Breast epithelium (tissue), 4 donors: ENCODE data around the gene NDUFA3. TPM values are rescaled to one million over a fixed set of nuclear protein-coding genes. Genes with fewer than 3 reads are reported as not detected.

ENCODE experiments used
- DNase-seq, 2 donors: peaks; one replicate each; pipeline ENCODE4 v3.0.0-alpha.2; 2019; ENCODE audit warnings: low spot score in 2 of 2
- H3K27ac ChIP-seq, 2 donors: fragments of 200-600 bp; sonication (generic) in 1 of 2; one replicate each; pipeline ENCODE4 v1.5.1; 2016 to 2019; ENCODE audit warnings: mild to moderate bottlenecking in 1 of 2
- H3K27me3 ChIP-seq, 2 donors: fragments of 200-600 bp; sonication (generic) in 1 of 2; one replicate each; pipeline versions ENCODE4 v1.5.1 to v1.6.0; 2017 to 2019; ENCODE audit warnings: control low read depth in 1 of 2, mild to moderate bottlenecking in 1 of 2
- H3K36me3 ChIP-seq: fragments of 200-600 bp; one replicate; pipeline ENCODE4 v1.5.1; 2019
- H3K4me1 ChIP-seq, 2 donors: fragments of 200-600 bp; sonication (generic); one replicate each; pipeline ENCODE4 v1.5.1; 2016 to 2019; ENCODE audit warnings: control low read depth in 1 of 2
- H3K4me3 ChIP-seq, 3 donors: fragments of 200-600 bp; sonication (generic); 1 replicate in 2 of 3; 2 replicates in 1 of 3; pipeline ENCODE4 v1.5.1; 2016 to 2019; ENCODE audit warnings: mild to moderate bottlenecking in 3 of 3, moderate library complexity in 2 of 3
- H3K9me3 ChIP-seq, 2 donors: fragments of 200-600 bp; sonication (generic) in 1 of 2; one replicate each; pipeline ENCODE4 v1.5.1; 2016 to 2019; ENCODE audit warnings: control low read depth in 1 of 2
- CTCF ChIP-seq, 3 donors: fragments of 450-650 bp; IDR thresholded peaks; one replicate each; pipeline ENCODE4 v1.5.1; 2016 to 2017; ENCODE audit warnings: antibody characterized with exemption in 3 of 3, mild to moderate bottlenecking in 3 of 3, moderate library complexity in 3 of 3
- POLR2A ChIP-seq: fragments of 450-650 bp; IDR thresholded peaks from one replicate; pipeline ENCODE4 v1.6.1; 2016; ENCODE audit warnings: antibody characterized with exemption, mild to moderate bottlenecking, moderate library complexity
- POLR2AphosphoS5 ChIP-seq, 3 donors: sonication (generic); formaldehyde crosslinking; IDR thresholded peaks; one replicate each; pipeline ENCODE4 v1.6.1; 2017; ENCODE audit warnings: antibody characterized with exemption in 3 of 3
- intact Hi-C: fragments of 100-400 bp; cut with DNase I; formaldehyde crosslinking; loops from one replicate; pipeline ENCODE4 v1.15.1; 2023; ENCODE audit warnings: low total_unique reads
- total RNA-seq, 3 donors: library from RNA; depleted of rRNA; stranded (reverse); fragments of >200 nt; gene quantifications; one replicate each; pipeline ENCODE4 v1.1.0, GENCODE V29; 2016

NDUFA3 gene
- total RNA-seq, 3 donors from 2014 or later = 17.3 to 20.6 (median 20.5) TPM

GRCh38 chr19:54136086-54136863, 33.6 kb downstream of the NDUFA3 start:
- no peaks in the 10 kb centered on the region for H3K27me3 ChIP-seq
- no peak for DNase-seq
- intact Hi-C loops = no loop called here
- H3K27ac ChIP-seq = peak overlapping the region; percentile 41 to 61
- H3K36me3 ChIP-seq = no peaks in the 10 kb centered on the region
- H3K9me3 ChIP-seq = no peaks in the 10 kb centered on the region
- peaks cover 8 to 20% of the 10 kb centered on the region in 2 donors for H3K4me1 ChIP-seq
- H3K4me3 ChIP-seq = peak overlapping the region; percentile 39 to 71 (median 50)
- TF ChIP-seq CTCF (IDR thresholded peaks at IDR 0.05) = no peak
- no peak for TF ChIP-seq POLR2A
- TF ChIP-seq POLR2AphosphoS5 (IDR thresholded peaks at IDR 0.05) = no peak

- peak; percentile 100 for DNase-seq
- Histone ChIP-seq H3K36me3 (no peaks in the 10 kb centered on the region), H3K9me3 (no peaks in the 10 kb centered on the region), H3K4me1 (peaks cover 8 to 20% of the 10 kb centered on the region in 2 donors), H3K4me3 (peak overlapping the region; percentile 97 to 100 (median 100)), H3K27me3 (no peaks in the 10 kb centered on the region), H3K27ac (peak overlapping the region; percentile 97 to 98)
- intact Hi-C loops = no loop called here
- no peak for TF ChIP-seq CTCF (IDR thresholded peaks at IDR 0.05)
- TF ChIP-seq POLR2AphosphoS5 (IDR thresholded peaks at IDR 0.05) = peak in 1 of 3 donors; percentile 52
- TF ChIP-seq POLR2A = no peak
Measured at GRCh38 chr19:54136864-54137698, 34.4 kb downstream of the NDUFA3 start.

- H3K27me3 ChIP-seq = no peaks in the 10 kb centered on the region
- H3K9me3 ChIP-seq = no peaks in the 10 kb centered on the region
- intact Hi-C loops = no loop called here
- TF ChIP-seq CTCF (IDR thresholded peaks at IDR 0.05) (no peak), POLR2AphosphoS5 (IDR thresholded peaks at IDR 0.05) (peak; percentile 71 to 86 (median 77)), POLR2A (peak; percentile 86)
- DNase-seq = no peak
- peak within 1 kb of the TSS; percentile 97 to 98 for H3K27ac ChIP-seq
- peak within 1 kb of the TSS; percentile 97 to 100 (median 100) for H3K4me3 ChIP-seq
- peaks cover 8 to 20% of the 10 kb centered on the region in 2 donors for H3K4me1 ChIP-seq
- H3K36me3 ChIP-seq = no peaks in the 10 kb centered on the region
Measured at GRCh38 chr19:54137699-54138488, 35.2 kb downstream of the NDUFA3 start, which contains the start of gene CNOT3. TSS of gene CNOT3 (plus strand) at chr19:54137762. CDS start at chr19:54142979, 5,217 bp downstream.

GRCh38 chr19:54138489-54139256, 36.0 kb downstream of the NDUFA3 start:
- H3K27me3 ChIP-seq = no peaks in the 10 kb centered on the region
- H3K4me3 ChIP-seq = peak overlapping the region; percentile 97 to 100 (median 100)
- peaks cover 8 to 20% of the 10 kb centered on the region in 2 donors for H3K4me1 ChIP-seq
- no peaks in the 10 kb centered on the region for H3K9me3 ChIP-seq
- peak overlapping the region; percentile 97 to 98 for H3K27ac ChIP-seq
- H3K36me3 ChIP-seq = peaks cover 5% of the 10 kb centered on the region
- no peak for DNase-seq
- intact Hi-C loops = no loop called here
- TF ChIP-seq CTCF (IDR thresholded peaks at IDR 0.05) (no peak), POLR2A (no peak), POLR2AphosphoS5 (IDR thresholded peaks at IDR 0.05) (no peak)
